Heart right ventricle (tissue), 16 donors: ENCODE measurements around the gene UTP15. TPM values are rescaled to one million over a fixed set of nuclear protein-coding genes. Genes with fewer than 3 reads are reported as not detected.

Source experiments
- ATAC-seq, 8 donors: fragments of 200-7000 bp; cut with Tn5 transposase; one replicate each; pipeline ENCODE4 v1.9.1; 2020; ENCODE audit warnings: mild to moderate bottlenecking in 8 of 8, moderate library complexity in 8 of 8, moderate number of reproducible peaks in 1 of 8
- DNase-seq, 2 donors: peaks; one replicate each; pipeline ENCODE4 v3.0.0-alpha.2; 2020
- H3K27ac ChIP-seq, 10 donors: fragments of 200-600 bp; sonication (generic) in 2 of 10; one replicate each; pipeline versions ENCODE4 v1.5.0 to v1.8.0; 2020 to 2022; ENCODE audit warnings: mild to moderate bottlenecking in 3 of 10
- H3K27me3 ChIP-seq, 7 donors: fragments of 200-600 bp; one replicate each; pipeline ENCODE4 v1.8.0; 2021 to 2022; ENCODE audit warnings: mild to moderate bottlenecking in 2 of 7
- H3K36me3 ChIP-seq, 9 donors: fragments of 200-600 bp; sonication (generic) in 1 of 9; one replicate each; pipeline versions ENCODE4 v1.5.0 to v1.8.0; 2020 to 2022; ENCODE audit warnings: mild to moderate bottlenecking in 2 of 9
- H3K4me1 ChIP-seq, 9 donors: fragments of 200-600 bp; sonication (generic) in 1 of 9; one replicate each; pipeline versions ENCODE4 v1.5.0 to v1.8.0; 2020 to 2022; ENCODE audit warnings: mild to moderate bottlenecking in 4 of 9
- H3K4me3 ChIP-seq, 10 donors: fragments of 200-600 bp; sonication (generic) in 2 of 10; one replicate each; pipeline versions ENCODE4 v1.5.0 to v1.8.0; 2020 to 2022; ENCODE audit warnings: mild to moderate bottlenecking in 7 of 10, moderate library complexity in 2 of 10
- H3K9me3 ChIP-seq, 11 donors: fragments of 200-600 bp in 10 of 11; sonication (generic) in 2 of 11; one replicate each; pipeline versions ENCODE4 v1.5.0 to v1.8.0; 2013 to 2022; ENCODE audit warnings: mild to moderate bottlenecking in 2 of 11, control low read depth in 1 of 11, moderate library complexity in 1 of 11
- WGBS, 2 donors: extraction: QIAGEN DNeasy Blood & Tissue Kit; methylation state at CpG; one replicate each; pipeline ENCODE4 v1.1.7; 2013; ENCODE audit warnings: inconsistent platforms in 1 of 2; 5-methylcytosine and 5-hydroxymethylcytosine counted together
- intact Hi-C, 10 donors: fragments of 100-400 bp; cut with DNase I; formaldehyde crosslinking; loops; one replicate each; pipeline versions ENCODE4 v1.11.1 to v1.14.2; 2022
- polyA plus RNA-seq, 2 donors: library from polyadenylated mRNA; stranded (reverse); fragments of 200-250 nt; gene quantifications; one replicate each; pipeline ENCODE4 v1.2.3, GENCODE V29; 2013
- total RNA-seq, 10 donors: library from RNA; stranded (reverse); fragmentation: NEBNext Ultra II Directional in 3 of 10; extraction: Animal tissue kit (Norgen Biotek cat#: 25700) in 3 of 10; gene quantifications; one replicate each; pipeline versions ENCODE4 v1.2.1 to v1.2.4, GENCODE V29; 2021 to 2023
- TF ChIP-seq, protein P1 (sequence below), 9 donors: fragments of 200-600 bp; sonication (generic) in 2 of 9; IDR thresholded peaks; one replicate each; pipeline versions ENCODE4 v1.5.0 to v1.8.0; 2021 to 2022; ENCODE audit warnings: antibody characterized with exemption in 9 of 9, mild to moderate bottlenecking in 5 of 9, moderate library complexity in 1 of 9
- donor health status: Arrhythmogenic right ventricular cardiomyopathy.
- donor health status: ischemic (EF 13 %, LVEDD 7.1; RV severe dilation, severe dysfunction).
- donor health status: healthy with polysubstance abuse.
- donor health status: DM: no; HTN: yes; CAD: no.
- donor health status: DM: no; HTN: no; CAD: no.
- donor health status: ischemic (EF 25% LVEDD 6.9; RV normal size, moderate dysfunction).
- donor health status: ischemic (EF 25% LVEDD 5.7; RV mildly dilated, moderate dysfunction).
- donor health status: healthy.
- donor health status: DM: yes; HTN: yes; CAD: no.
- donor health status: Ischemic cardiomyopathy.
- donor health status: ischemic (EF 35%, LVEDD 5.7; RV mildly dilated, moderate dysfunction).
- donor health status: nonischemic (EF 11% LVEDD 7.7; RV severe dilation, severe dysfunction).
- donor health status: DM: yes; HTN: yes; CAD: no.
- donor health status: PGD.
- donor health status: ischemic (EF 29% LVEDD 5.4; RV normal size, mild dysfunction).
- donor health status: nonischemic (EF 23%, LVEDD 6.1; RV moderate dilation, normal function).

UTP15 gene
- total and polyA plus RNA-seq, 12 donors = 2.6 to 15.0 (median 10.2) TPM

DNA sequence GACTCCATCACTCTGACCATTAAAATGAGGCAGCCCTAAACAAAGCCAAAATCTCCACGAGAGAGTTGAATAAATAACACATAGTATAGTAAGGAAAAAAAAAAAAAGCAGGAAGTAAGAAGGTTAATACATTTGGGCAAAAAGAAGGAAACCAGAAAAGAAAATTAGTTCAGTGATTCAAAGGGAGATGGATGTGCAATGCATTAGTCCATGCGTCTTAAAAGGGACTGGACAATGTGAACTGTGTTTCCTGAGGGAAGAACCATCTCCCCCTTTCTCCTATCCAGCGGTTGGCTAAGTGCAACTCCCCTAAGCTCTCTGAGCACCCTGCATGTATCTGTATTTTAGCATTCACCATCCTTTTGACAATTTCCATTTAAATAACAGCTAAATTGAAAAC lies 1.5 kb upstream of the UTP15 start:
- Histone ChIP-seq H3K27me3 (no peaks in the 10 kb centered on the region), H3K4me3 (peak overlapping the region; percentile 51 to 92 (median 77)), H3K4me1 (peaks cover 3 to 42% (median 39%) of the 10 kb centered on the region in 9 donors), H3K36me3 (peaks cover 0 to 54% (median 17%) of the 10 kb centered on the region in 9 donors), H3K9me3 (no peaks in the 10 kb centered on the region), H3K27ac (peak overlapping the region in 4 of 10 donors; percentile 93 to 98 (median 95))
- TF ChIP-seq, protein P1, sequence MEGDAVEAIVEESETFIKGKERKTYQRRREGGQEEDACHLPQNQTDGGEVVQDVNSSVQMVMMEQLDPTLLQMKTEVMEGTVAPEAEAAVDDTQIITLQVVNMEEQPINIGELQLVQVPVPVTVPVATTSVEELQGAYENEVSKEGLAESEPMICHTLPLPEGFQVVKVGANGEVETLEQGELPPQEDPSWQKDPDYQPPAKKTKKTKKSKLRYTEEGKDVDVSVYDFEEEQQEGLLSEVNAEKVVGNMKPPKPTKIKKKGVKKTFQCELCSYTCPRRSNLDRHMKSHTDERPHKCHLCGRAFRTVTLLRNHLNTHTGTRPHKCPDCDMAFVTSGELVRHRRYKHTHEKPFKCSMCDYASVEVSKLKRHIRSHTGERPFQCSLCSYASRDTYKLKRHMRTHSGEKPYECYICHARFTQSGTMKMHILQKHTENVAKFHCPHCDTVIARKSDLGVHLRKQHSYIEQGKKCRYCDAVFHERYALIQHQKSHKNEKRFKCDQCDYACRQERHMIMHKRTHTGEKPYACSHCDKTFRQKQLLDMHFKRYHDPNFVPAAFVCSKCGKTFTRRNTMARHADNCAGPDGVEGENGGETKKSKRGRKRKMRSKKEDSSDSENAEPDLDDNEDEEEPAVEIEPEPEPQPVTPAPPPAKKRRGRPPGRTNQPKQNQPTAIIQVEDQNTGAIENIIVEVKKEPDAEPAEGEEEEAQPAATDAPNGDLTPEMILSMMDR (IDR thresholded peaks at IDR 0.05) = no peak
- 35 to 37% methylated on average over 3 of the region's 3 CpGs for WGBS, 2 donors
- intact Hi-C loops = loop anchor here in 1 of 10 donors (10.0 kb wide), 1 partner anchor 1201 kb away; the partner anchor contains the start of genes GFM2 and NSA2
- DNase-seq = no peak
- ATAC-seq = no peak

DNA sequence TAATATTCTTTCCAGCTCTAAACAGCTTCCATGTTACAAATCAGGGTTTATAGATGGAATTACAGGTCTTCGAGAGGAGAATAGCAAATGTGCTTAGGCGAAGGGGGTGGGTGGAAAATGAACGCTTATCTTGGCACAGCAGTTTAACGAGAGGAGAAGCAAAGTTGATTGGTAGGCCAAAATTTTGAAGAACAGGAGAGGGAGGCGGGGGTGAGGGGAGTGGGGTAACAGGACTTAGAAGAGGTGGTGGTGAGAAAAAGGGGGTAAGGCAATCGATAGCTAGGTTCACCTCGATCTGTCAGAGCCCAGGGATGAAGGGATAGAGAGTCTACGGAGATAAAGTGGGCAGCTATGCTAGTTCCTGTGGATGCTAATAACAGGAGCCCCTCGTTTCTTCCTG lies 868 bp upstream of the UTP15 start:
- WGBS, 2 donors = 1 to 4% methylated on average over 9 of the region's 9 CpGs
- peak overlapping the region; percentile 48 to 98 (median 89) for H3K27ac ChIP-seq
- intact Hi-C loops = loop anchor here in 1 of 10 donors (10.0 kb wide), 1 partner anchor 1200 kb away; the partner anchor contains the start of genes GFM2 and NSA2
- TF ChIP-seq, protein P1 (IDR thresholded peaks at IDR 0.05) = no peak
- no peaks in the 10 kb centered on the region for H3K27me3 ChIP-seq
- ATAC-seq (peak in 5 of 8 donors; percentile 2 to 10 (median 3)), DNase-seq (no peak)
- H3K9me3 ChIP-seq = no peaks in the 10 kb centered on the region
- H3K4me1 ChIP-seq = peaks cover 3 to 42% (median 39%) of the 10 kb centered on the region in 9 donors
- peak overlapping the region; percentile 51 to 92 (median 77) for H3K4me3 ChIP-seq
- H3K36me3 ChIP-seq = peaks cover 0 to 54% (median 14%) of the 10 kb centered on the region in 9 donors

DNA sequence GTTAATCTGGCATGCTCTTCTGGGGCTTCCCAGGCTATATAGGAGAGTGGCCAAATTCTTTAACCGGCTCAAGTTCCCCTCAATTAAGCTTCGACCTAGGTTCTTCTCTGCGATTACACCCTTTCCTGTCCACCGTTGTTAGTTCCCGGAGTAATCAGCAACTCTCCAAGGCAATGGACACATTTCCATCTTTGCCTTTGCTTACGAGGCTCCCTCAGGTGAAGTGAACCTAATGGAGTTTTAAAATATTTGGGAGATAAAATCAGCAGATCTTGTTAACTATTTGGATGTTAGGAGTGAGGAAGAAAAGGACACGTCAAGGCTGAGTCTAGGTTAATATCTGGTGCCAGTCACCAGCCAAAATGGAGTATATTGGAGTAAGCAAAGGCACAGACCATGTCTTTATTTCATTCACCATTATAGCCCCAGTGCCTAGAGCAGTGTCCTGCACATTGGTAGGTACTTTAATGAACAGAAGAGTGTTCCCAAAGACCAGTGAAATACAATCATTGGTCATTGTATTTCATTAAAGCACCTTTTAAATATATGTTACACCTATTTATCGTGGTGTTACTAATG lies 515 bp downstream of the UTP15 start:
- H3K4me1 ChIP-seq = peaks cover 3 to 42% (median 39%) of the 10 kb centered on the region in 9 donors
- peak overlapping the region in 9 of 10 donors; percentile 82 to 98 (median 90) for H3K27ac ChIP-seq
- WGBS, 2 donors = 7% methylated on average over 8 of the region's 8 CpGs
- no peaks in the 10 kb centered on the region for H3K9me3 ChIP-seq
- H3K4me3 ChIP-seq = peak overlapping the region; percentile 51 to 92 (median 77)
- TF ChIP-seq, protein P1 (IDR thresholded peaks at IDR 0.05) = no peak
- ATAC-seq (no peak), DNase-seq (no peak)
- H3K36me3 ChIP-seq = peaks cover 0 to 54% (median 9%) of the 10 kb centered on the region in 9 donors
- intact Hi-C loops = loop anchor here in 1 of 10 donors (10.0 kb wide), 1 partner anchor 1199 kb away; the partner anchor contains the start of genes GFM2 and NSA2
- H3K27me3 ChIP-seq = no peaks in the 10 kb centered on the region

DNA sequence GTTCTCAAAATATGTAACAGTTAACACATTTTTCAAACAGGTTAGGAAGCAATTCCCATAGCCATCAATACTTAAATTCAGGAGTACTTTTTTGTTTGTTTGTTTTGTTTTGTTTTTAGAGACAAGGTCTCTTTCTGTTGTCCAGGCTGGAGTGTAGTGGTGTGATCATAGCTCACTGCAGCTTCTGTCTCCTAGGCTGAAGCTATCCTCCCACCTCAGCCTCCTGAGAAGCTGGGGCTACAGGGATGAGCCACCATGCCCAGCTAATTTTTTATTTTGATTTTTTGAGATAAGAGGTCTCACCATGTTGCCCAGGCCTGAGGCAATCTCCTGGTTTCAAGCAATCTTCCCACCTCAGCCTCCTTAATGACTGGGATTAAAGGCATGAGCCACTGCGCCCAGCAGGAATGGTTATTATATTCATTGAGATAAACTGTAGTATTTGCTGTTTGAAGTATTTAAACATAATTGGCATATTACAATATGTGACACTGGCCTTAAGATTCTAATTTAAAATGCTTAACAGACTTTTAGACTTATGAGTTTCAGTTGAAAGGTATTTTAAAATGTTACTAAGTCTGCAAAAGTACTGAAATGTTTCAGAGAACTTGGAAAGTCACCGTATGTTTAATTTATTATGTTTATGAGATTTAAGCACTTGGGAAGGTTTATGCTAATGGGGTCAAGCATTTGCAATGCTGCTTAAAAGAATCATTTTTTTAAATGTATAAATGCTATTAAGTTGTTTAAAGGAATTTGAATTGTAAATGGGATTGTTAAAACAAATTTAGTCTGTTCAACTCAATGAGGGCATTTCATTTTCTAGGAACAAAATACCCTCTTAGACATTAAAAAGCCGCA lies 17.0 kb downstream of the UTP15 start:
- 77 to 84% methylated on average over 3 of the region's 3 CpGs for WGBS, 2 donors
- TF ChIP-seq, protein P1 (IDR thresholded peaks at IDR 0.05) = no peak
- no peak overlapping the region for H3K4me3 ChIP-seq
- H3K9me3 ChIP-seq = no peaks in the 10 kb centered on the region
- ATAC-seq = no peak
- intact Hi-C loops = no loop called here
- no peak overlapping the region for H3K27ac ChIP-seq
- DNase-seq = no peak
- no peaks in the 10 kb centered on the region for H3K27me3 ChIP-seq
- peaks cover 0 to 59% (median 28%) of the 10 kb centered on the region in 9 donors for H3K36me3 ChIP-seq
- H3K4me1 ChIP-seq = no peaks in the 10 kb centered on the region
